Left kidney (tissue), 2 donors: Measurements from ENCODE around the gene ATG4D. TPM values are rescaled to one million over a fixed set of nuclear protein-coding genes. Genes with fewer than 3 reads are reported as not detected.
A peak's percentile ranks its signal among the peaks of the same experiment; 100 is the strongest.
"Not testable (repeated sequence)": the region's sequence is repeated elsewhere in the genome, so short reads cannot be mapped to it uniquely, and the experiment has no call there.

ENCODE experiments used
- DNase-seq: peaks from one replicate; pipeline ENCODE4 v3.0.0-alpha.2; 2013
- polyA plus RNA-seq: library from polyadenylated mRNA; unstranded; fragments of 120-200 nt; gene quantifications from one replicate; pipeline ENCODE4 v1.2.1, GENCODE V29; 2013; ENCODE audit not compliant: insufficient read length

ATG4D gene
- polyA plus RNA-seq, 1 donor, result 26.8 TPM

DNA sequence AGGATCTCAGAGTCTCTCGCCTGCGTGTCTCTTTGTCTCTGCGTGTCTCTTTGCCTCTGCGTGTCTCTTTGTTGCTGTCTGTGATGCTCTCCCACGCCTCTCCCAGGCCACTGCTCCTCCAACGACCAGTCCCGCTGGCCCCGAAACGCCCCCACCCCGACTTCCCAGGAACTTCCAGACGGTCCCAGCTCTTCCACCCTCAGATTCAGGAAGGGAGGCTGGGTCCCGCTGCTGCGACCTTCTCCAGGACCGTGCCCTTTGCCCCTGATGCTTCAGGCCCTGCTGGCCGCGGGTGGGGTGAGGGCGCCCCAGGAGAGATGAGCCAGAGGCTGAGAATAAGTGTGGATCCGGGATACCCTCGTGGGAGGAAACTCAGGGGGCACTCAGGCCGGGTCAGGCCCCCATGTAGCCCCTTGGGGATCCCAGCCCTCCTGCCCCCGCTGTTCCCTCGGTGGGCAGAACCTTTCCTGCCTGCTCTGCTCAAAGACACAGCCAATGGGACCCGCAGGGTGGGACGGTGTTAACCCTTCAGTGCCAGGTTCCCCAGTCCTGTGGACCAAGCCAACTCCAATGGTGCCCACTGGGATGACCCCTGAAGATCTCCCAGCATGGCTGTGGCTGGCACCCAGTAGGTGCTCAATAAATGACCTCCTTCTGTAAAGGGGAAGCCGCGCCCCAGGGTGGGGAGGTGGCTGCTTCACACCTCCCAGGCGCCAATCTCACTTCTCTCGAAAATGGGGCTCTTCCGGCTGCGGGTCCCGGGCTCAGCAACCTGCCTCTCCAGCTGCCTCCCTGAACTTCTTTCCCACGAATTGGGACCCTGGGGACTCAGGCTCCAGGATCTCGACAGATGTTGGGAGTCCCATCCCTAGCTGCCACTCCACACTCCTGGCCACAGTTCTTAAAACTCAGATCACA, 25.0 kb upstream of the ATG4D start:
- no peak for DNase-seq

- DNase-seq, result no peak
These were observed 24.3 kb upstream of the ATG4D start for GRCh38 chr19:10519421-10519820.

DNA sequence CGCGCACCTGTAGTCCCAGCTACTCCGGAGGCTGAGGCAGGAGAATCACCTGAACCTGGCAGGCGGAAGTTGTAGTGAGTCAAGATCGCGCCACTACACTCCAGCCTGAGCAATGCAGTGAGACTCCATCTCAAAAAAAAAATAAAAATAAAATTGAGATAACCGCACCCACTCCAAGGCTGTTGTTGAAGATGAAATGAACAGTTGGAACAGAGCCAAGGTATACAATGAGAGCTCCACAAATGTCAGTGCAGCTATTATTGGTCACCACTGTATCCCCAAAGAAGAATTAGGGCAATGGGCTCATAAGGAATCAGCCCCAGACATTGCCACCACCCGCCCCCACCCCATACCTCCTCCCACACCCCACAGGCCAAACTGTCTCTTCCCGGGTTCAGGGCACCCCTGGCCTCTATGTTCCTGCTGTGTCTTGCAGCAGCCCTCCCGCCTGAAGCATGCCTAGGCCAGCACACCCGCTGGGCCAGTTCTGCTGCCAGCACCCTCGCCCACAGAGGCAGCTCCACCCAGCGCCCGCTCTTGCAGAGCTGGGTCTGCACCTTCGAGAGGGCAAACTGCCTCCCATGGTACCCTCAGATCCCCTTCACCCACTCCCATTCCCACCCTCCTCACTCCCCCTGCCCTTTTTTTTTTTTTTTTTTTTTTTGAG, 22.9 kb upstream of the ATG4D start:
- DNase-seq, result no peak

- no peak for DNase-seq
These were observed 22.1 kb upstream of the ATG4D start for GRCh38 chr19:10521461-10522171.

GRCh38 chr19:10523135-10523636, 20.5 kb upstream of the ATG4D start:
- DNase-seq, result no peak

- DNase-seq, result no peak
These were observed 18.1 kb upstream of the ATG4D start for GRCh38 chr19:10525636-10526035.

DNA sequence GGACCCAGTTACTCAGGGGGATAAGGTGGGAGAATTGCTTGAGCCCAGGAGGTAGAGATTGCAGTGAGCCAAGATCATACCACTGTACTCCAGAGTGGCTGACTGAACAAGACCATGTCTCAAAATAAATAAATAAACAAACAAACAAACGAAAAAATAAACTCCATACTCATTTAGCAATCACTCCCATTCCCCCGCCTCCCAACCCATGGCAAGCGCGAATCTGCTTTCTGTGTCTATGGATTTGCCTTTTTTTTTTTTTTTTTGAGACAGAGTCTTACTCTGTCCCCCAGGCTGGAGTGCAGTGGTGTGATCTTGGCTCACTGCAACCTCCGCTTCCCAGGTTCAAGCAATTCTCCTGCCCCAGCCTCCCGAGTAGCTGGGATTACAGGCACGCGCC, 16.8 kb upstream of the ATG4D start:
- DNase-seq, result not testable (repeated sequence)

- no peak for DNase-seq
These were observed 11.2 kb upstream of the ATG4D start for GRCh38 chr19:10532457-10532856.

GRCh38 chr19:10533646-10534386, 9.9 kb upstream of the ATG4D start:
- DNase-seq, result peak; percentile 17

GRCh38 chr19:10535613-10536012, 8.1 kb upstream of the ATG4D start:
- DNase-seq, result no peak

- DNase-seq, result no peak
These were observed 6.0 kb upstream of the ATG4D start for GRCh38 chr19:10537668-10538067.

DNA sequence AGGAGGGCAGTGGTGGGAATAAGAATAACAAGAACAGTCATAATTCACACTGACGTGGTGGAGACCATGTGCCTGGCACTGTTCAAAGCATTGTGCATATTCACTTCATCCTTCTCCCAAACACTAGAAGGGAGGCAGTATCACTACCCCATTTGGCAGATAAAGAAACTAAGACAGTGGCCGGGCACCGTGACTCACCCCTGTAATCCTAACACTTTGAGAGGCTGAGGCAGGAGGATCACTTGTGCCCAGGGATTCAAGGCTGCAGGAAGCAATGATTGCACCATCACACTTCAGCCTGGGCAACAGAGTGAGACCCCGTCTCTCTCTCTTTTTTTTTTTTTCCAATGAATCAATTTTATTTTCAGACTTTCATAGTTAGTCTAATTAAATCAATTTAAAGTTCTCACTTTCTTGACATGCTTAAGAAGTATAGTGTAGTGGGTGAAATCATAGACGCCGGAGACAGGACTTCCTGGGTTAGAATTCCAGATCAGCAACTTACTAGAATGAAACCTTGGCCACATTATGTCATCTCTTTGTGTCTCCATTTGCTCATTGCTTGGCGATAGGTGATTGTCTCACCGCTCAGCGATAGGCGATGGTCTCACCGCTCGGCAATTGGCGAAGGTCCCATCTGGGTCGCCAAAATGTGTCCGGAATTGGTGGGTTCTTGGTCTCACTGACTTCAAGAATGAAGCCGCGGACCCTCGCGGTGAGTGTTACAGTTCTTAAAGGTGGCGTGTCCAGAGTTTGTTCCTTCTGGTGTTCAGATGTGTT, 5.3 kb upstream of the ATG4D start:
- DNase-seq, result no peak

- not testable (repeated sequence) for DNase-seq
These were observed 4.7 kb upstream of the ATG4D start for GRCh38 chr19:10539016-10539415.

- no peak for DNase-seq
These were observed 665 bp upstream of the ATG4D start for GRCh38 chr19:10543059-10543419.

DNA sequence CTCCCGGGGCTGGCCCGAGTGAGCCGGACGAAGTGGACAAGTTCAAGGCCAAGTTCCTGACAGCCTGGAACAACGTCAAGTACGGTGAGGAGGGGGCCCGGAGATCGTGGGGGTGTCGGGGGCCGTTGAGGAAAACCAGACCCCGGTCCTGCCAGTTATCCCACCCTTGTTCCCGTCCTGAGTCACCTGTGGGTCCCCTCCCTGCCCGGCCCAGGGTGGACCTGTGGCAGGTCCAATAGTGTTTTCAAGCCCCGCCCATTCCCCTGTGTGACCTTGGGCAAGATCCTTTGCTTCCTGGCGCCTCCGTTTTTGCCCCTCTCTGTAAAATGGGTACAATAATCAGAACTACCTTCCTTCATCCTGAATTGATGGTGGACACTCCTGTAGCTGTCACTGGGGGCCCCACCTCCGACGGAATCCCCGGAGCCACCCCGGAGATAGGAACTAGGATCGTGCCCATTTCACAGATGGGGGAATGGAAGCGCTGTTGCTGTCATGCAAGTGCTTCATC, 593 bp downstream of the ATG4D start:
- peak; percentile 6 for DNase-seq

- no peak for DNase-seq
These were observed 1.1 kb downstream of the ATG4D start for GRCh38 chr19:10544753-10545251.

GRCh38 chr19:10546817-10547216, 3.1 kb downstream of the ATG4D start:
- no peak for DNase-seq

DNA sequence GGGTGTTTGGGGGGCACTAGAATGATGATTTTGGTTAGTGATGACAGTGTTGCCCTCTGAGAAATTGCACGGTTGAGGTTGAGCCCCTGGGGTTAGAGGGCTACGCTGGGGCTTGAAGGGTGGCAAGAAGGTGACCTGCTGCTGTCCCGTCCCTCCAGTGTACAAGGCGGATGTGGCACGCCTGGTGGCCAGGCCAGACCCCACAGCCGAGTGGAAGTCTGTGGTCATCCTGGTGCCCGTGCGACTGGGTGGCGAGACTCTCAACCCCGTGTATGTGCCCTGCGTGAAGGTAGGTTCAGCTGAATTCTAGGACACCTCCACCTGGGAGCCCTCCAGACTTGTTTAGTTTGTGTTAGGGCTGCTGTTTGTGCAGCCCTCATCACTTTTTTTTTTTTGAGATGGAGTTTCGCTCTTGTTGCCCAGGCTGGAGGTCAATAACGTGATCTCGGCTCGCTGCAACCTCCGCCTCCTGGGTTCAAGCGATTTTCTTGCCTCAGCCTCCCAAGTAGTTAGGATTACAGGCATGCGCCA, 5.1 kb downstream of the ATG4D start:
- DNase-seq, result no peak

- DNase-seq, result no peak
These were observed 6.0 kb downstream of the ATG4D start for GRCh38 chr19:10549733-10550132.

- no peak for DNase-seq
These were observed 6.6 kb downstream of the ATG4D start for GRCh38 chr19:10550336-10550735.
